HG03175 (cell line): ENCODE data around the gene ODC1.
A peak's percentile ranks its signal among the peaks of the same experiment; 100 is the strongest.

Experiments used
- ATAC-seq: cut with Tn5 transposase; IDR thresholded peaks from one replicate; pipeline ENCODE4 v1.9.1; 2021; ENCODE audit warnings: mild to moderate bottlenecking, moderate library complexity; ENCODE audit not compliant: unreplicated experiment

ODC1 gene

DNA sequence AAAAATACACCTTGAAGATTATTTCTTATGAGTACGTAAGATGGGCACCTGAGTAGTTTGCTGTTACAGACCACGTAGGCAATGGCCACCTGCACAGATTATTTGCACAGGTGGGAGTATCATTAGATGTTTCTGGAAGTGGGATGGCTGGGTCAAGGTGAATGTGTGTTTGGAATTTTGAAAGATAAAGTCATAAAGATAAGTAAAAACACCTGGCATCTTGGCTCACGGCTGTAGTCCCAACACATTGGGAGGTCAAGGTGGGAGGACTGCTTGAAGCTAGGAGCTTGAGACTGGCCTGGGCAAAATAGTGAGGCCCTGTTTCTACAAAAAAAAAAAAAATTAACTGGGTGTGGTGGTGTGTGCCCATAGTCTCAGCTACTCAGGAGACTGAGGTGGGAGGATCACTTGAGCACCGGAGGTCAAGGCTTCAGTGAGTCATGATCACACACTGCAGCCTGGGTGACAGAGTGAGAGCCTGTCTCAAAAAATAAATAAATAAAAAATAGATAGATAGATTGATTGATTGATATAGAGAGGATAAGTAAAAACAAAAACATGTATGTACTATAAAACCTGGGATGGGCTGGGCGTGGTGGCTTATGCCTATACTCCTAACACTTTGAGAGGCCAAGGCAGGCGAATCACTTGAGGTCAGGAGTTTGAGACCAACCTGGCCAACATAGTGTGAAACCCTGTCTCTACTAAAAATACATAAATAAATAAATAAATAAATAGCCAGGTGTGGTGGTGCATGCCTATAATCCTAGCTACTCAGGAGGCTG is 30.4 kb downstream of the ODC1 start:
- ATAC-seq: no peak

DNA sequence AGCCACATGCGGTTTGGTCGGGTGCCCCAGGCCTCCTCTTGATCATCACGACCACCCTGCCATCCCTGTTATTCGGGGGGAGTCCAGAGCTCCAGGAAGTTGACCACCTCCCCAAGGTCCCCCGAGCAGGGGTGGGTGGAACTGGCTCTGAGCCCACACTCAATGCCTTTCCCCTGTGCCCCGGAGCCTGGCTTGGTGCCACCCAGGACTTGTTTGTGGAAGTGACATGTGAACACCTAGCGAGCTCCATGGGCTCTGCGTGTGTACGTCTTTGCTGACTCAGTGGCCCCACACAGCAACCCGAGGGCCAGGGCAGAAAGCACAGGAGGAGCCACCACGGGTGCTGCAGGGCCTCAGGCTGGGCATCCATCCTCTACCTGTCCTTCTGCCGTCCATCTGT is 32.5 kb downstream of the ODC1 start:
- ATAC-seq: no peak

DNA sequence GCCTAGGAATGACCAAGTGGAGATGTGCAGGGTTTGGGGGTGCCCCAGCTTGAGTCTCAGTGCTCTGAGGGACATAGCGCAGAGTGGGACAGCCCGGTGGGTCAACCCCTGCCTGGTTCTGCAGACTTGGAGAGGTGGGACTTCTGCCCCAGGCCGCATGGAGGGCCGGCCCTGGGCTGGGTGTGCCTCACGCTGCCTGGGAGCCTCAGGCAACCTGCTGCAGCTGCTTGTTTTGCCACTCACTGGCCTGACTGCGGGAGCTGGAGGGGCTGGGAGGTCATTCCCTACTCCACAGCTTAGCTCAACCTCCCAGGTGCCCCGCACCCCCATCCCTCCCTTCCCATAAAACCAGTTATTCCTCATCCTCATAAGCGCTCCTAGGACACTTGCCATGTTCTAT is 33.1 kb downstream of the ODC1 start:
- no peak for ATAC-seq

DNA sequence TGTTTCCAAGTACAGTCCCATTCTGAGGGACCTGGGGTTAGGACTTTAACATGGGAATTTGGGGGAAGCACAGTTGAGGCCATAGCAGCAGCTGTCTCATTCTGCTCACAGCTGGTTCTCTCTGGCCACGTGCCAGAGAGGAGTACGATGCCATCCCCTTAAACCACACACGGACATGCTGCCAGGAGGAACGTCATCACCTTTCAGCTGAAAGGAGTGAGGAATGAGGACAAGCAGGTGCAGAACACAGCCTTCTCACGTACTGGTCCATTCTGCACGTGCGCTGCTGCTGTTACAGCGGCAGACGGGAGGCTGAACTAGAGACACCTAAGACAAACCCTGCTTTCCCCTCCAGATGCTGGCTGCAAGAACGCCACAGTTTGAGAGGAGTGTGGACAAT is 33.5 kb downstream of the ODC1 start:
- ATAC-seq: no peak

DNA sequence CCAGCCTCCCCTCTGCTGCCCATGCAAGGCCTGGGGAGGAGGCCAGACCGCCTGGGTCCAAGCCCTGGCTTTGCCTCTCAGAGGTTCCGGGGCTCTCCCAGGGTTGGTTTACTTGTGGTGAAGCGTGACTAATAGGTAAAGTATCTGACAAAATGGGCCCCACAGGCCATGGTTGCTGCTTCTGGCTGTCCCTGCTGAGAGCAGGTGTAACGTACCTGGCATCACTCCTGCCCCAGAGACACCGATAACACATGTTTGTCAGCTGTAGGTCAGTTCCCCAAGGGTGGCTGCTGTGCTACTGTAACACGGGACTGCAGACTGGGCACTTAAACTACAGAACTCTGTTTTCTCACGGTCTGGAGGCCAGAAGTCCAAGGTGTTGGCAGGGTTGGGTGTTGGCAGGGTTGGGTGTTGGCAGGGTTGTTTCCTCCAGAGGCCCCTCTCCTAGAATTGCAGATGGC is 34.1 kb downstream of the ODC1 start:
- ATAC-seq: no peak

DNA sequence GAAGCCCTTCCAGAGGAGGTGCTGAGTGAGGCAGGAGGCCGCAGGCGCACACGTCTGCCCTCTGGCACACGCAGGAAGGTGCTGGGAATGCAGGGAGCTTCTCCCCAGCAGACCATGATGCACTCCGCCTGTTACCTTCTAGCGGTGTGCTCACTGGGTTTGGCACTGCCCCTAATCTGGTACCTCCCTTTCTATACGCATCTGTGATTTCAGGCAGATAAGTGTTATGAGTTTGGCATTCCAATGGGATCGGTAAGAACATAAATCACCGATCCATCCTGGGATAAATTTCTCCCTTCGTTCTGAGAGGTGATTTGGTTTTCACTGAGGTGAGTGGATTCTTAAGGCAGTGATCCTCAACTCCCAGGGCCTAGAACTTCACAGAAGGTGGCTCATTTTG is 34.6 kb downstream of the ODC1 start:
- ATAC-seq: no peak

DNA sequence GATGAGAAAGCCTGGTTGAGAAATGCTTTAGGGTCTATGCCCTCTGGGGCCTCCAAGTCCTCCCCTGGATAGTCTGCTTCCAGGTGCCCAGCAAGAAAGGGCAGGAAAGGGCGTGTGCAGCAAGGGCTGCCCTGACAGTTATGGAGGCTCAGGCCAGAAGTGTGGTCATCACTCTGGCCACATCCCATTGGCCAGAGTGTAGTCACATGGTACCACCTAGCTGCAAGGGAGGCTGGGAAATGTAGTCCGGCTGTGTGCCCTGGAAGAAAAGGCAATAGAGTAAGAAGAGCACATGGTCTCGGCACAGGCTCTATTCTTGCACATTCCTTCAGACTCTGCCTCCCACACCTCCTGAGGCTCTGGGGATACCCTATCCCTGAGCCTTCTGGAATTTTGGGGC is 35.7 kb downstream of the ODC1 start:
- ATAC-seq: no peak

DNA sequence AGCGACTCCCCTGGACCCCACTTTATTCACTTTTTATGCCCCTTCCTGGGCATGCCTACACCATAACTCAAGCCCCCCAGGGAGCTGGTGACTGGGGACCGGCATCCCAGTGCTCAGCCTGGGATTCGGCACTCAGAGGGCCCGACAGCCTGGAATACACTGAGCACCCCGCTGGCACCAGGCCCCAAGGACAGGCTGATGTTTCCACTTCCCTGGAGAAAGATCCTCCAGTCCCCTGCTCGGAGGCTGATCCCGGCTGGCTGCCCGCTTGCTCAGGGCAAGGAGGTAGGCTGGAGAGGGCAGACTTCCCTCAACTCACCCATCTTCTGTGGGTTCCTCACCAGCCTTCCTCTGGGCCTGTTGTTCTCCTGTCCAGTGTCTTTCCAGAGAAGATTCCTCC is 36.6 kb downstream of the ODC1 start:
- ATAC-seq: no peak

DNA sequence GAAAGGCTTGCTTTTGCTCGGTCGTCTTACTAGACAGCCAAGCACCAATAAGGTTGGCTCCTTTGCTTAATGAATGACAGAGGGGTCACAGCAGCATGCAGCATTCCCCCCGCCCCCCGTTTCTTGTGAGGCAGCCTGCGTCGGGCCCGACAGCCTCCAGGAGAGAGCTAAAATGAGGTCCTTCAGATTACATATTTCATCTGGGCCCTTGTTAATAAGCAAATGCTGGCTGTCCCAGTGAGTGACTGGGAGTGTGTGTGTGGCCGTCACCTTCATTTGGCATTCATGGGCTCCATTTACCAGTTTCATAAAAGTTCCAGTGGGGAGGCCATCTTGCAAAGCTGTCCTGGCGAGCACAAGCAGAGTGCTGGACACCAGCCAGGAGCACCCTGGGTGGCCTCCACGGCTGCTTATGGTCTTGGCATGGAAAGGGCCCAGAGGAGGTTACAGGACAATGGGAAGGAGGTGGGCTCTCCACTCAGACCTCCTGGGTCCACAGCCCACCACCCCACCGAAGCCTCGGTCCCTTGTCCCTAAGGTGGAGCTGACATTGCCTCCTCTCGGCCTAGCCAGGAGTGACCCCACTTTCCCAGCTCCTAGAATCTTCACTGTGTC is 37.2 kb downstream of the ODC1 start:
- no peak for ATAC-seq

DNA sequence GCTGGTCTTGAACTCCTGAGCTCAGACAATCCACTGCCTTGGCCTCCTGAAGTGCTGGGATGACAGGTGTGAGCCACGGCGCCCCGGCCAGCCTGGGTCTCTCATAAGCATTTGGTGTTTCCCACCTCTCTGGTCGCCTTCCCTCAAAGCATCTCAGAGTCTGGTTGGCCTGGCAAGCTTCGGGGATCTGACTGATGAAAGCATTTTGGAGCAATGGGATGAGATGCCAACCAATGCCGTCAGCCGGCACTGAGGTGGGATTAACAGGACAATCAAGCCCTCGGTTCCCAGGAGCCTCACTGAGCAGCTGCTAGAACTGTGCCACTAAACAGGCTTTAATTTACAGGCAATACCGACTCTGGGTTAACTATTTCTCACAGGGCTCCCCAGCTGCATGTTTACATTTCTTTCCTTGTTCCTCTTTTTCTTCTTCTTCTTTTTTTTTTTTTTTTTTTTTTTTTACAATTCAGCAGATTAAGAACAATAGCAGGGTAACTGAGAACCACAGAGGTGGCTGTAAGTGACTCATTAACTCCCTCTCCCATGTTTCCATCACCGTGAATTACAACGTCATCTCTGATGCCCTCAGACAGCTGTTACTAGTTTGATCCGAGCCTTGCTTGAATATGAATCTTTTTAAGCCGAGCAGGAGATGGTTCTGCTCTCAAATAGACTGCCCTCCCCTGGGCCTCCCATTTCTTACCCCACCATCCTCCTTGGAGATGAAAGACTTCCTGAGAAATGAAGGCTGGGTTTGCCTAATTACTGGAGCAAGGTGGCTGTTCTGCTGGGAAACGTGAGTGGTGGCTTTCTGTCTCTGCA is 37.9 kb downstream of the ODC1 start:
- peak; percentile 75 for ATAC-seq

DNA sequence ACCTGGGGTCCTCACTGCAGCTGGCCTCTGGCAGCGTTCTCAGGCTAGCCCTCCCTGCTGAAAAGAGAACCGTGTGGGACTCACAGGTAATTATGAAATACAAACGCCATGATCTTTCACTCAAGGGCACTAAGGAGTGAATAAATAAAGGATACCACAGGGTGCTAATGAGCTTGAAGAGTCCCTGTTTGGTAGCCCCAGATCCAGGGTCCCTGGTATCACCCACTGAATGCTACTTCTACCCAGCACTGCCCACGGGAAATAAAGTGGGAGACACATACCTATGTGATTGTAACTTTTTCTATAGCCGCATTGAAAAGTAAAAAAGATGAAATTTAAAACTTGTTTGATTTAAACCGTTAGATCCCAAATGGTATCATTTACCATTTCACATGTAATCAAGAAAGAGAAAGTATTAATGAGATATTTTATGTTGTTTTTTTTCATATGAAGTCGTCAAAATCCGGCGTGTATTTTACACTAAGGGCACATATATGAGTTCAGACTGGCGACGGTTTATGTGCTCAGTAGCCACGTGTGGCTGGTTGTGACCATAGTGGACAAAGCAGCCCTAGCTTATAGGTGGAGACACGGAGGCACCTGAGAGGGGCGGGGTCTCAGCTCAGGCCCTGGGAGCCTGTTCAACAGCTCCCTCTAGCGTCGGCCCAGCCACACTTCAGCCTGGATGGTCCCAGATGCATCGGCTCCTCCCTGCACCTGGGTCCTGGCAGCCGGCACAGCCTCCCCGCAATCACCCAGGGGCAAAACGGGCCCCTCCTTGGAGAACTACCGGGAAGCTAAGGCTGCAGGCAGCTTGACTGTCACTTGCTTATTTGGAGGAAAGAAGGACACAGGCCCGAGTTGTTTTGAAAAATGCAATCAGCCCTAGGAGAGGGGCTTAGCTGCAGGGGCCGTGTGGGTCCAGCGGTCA is 39.2 kb downstream of the ODC1 start:
- ATAC-seq: peak; percentile 45

DNA sequence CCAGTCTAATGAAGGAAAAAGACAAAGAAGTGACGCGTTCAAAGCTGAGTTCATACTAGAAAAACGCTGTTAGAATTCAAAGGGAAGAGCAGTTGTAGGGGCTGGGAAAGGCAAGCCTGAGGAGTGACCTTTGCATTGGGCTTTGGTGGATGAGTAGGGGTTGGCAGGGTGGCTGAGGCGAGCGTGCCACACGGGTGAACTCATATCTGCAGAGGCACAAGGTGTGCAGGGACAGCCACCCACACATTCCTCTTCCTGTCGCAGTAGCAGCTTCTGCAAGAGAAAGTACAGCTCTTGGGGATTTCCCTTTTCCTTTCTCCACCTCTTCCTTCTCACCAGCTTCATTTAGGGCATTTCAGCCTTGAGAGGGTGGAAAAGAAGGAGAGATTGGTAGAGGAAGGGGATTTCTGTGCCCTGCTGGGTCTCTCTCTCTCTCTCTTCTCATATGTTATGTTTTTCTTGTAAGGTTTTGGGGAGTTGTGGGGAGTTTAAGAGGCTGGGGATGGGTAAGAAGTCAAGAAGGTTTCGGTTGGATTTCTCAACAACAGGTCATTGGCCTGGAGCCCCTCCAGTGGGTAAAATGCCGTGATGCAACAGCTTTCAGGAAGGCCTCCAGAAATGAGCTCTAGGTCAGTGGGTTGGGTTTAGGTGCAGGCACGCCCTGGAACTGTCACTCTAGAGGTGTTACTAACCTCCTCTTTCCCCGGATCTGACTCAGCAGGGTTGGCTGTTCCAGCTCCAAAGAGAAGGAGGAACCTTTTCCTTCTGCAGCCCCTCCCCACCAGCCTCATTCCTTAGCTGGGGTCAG is 40.1 kb downstream of the ODC1 start:
- ATAC-seq: peak; percentile 51

DNA sequence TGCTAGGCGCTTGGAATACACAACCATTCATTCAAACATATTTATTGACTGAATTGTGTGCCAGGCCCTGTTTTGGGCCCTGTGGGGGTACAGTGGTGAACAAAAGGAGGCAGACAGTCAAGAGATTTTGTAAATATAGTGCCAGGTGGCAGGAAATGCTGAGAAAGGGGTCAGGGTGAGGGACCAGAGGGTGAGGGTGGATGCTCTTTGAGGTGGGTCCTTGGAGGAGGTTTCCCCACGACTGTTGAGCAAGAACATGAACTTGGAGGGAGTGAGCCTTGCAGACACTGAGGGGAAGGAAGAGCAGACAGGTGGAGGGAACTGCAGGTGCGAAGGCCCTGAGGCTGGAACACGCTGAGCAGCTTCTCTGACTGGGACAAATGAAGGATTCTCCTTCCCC is 40.7 kb downstream of the ODC1 start:
- no peak for ATAC-seq

DNA sequence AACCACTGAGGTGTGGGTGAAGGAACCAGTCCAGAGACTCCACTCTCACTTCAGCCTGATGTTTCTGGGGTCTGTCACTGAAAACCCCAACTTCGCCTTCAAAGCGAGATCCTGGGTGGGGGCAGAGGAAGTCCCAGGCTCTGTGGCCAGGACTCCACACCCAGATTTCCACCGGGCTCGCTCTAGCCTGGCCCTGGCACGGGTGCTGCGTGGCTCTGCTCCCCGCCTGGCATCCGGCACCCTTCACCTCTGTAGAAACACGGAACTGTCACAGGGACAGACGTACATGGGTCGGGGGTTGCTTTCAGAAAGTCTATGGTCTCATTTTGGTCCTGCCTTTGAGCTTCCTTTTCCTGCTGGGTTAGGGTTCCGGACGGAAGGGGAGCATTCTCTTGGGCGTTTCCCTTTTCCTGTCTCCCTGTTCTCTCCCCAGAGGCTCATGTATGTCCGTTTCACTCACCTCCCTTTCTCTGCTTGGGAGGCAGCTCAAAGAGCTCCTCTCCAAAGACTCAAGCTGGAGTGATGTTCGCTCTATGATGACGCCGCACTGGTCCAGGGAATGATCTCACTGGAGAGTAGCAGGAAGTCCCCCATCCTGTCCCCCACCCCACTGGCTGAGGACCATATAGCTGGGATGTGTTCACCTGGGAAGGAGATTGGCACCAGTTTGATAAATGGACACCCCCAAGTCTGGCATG is 41.5 kb downstream of the ODC1 start:
- no peak for ATAC-seq

DNA sequence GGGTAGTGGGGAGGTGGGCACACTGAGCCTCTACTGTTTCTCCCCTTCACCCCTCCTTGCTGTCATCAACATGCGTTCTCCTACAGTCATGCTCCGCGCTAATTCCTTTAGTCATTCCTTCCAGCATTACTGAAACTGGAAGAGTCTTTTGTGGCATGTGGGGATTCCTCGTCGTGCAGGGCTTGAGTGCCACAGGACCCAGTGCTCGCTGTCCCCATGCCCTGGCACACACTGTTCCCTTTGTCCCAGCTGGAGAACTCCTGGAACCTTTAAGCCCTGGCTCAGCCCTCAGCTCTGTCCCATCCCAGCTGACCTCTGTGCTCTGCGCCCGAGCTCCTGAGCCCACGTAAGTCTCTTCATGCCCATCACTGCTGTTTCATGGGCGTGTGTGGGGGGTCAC is 42.1 kb downstream of the ODC1 start:
- no peak for ATAC-seq

DNA sequence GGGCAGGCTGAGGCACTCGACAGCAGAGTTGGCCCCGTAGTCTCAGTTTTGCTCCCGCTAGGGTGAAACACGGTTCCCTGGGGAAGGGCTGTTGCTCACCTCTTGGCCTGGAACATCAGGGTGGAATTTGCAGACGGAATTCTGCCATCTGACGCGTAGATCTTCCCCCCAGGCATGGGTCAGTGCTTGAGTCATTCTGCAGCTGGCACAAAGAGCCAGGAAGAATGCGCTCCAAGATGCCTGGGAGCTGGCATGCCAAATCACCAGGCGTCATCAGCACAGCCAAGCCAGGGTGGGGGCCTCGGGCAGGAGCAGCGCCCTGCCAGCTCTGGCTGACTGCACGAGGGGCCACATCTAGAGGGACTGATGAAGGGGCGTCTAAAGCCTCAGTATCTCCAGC is 42.7 kb downstream of the ODC1 start:
- no peak for ATAC-seq

DNA sequence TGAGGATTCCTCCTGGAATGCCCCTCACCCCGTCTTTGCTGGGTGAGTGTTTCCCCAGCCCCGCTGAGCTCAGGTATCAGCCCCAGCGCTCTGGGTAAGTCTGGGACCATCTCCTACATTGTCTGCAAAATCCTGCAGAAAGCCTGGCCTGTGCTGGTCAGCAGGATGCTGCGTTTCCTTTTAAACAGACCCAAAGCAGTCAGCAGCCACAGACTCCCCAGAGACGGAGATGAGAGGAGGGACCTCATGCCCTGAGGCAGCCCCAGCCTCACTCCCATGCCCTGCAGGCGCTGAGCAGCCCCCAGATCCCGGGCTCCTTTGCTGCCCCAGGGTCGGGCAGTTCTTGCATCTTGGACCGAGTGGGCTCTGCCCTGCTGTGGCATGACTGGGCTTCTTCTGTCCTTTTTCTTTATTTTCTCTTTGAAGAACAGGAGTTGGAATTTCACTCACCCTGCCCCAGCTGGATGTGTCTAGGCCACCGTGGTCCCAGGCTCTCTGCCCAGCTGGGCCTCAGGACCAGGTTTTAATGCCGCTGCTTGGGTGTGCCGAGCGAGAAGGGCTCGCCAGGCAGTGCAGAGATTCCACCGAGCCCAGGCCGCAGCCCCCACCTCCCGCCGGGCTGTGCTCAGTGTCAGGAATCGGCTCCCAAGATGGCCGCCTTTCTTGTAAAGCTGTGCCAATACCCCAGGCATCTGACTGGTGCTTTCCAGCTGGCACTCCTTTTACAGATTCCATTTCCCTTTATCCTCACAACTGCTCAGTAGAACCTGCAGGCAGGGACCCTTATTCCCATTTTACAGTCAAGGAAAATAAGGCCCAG is 43.6 kb downstream of the ODC1 start:
- no peak for ATAC-seq

DNA sequence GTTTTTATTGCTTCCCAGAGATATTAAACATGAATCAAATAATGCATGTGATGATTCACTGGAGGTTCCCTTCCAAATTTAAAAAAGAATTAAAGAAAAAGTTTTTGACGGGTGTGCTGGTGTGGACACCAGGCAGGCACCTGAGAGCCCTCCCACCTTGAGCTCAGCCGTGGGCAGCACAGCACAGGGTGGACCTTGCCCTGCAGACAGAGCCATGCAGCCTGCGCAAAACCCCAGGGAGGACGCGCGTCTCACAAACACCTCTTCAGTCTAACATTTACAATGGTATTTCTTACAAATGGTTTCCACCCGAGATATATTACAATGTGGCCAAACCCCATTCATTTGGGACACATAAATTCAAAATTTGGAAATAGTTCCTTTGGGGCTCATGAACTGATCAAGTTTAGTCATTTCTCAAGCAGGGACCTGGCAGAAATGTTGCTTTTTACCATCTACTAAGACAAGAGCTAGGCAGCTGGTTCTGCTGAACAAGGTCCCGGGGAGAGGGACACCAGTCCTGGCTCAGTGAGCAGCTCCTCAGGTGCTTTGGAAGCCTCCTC is 45.4 kb downstream of the ODC1 start:
- no peak for ATAC-seq
